NK-92 treated with Interleukin-12 subunit alpha and Interleukin-12 subunit beta, amount 100 ng/mL, for 24 hours (cell line): Measurements from ENCODE around the gene ZBTB21.
"Not testable (repeated sequence)": the region's sequence is repeated elsewhere in the genome, so short reads cannot be mapped to it uniquely, and the experiment has no call there.

Experiments
- DNase-seq: peaks from one replicate; lab custom pipeline; 2025; lab: John Stamatoyannopoulos, UW

The ZBTB21 gene

GRCh38 chr21:41966872-41967621 lies 43.1 kb downstream of the ZBTB21 start:
- no peak for DNase-seq

GRCh38 chr21:41966041-41966833 lies 43.9 kb downstream of the ZBTB21 start:
- DNase-seq, result no peak

- no peak for DNase-seq
Measured at GRCh38 chr21:41965461-41966013, 44.6 kb downstream of the ZBTB21 start.

- DNase-seq, result no peak
Measured at GRCh38 chr21:41965045-41965444, 45.1 kb downstream of the ZBTB21 start.

GRCh38 chr21:41964171-41964570 lies 46.0 kb downstream of the ZBTB21 start:
- DNase-seq, result no peak

GRCh38 chr21:41962425-41962966 lies 47.7 kb downstream of the ZBTB21 start:
- DNase-seq, result no peak

GRCh38 chr21:41961753-41962152 lies 48.4 kb downstream of the ZBTB21 start:
- DNase-seq, result no peak

GRCh38 chr21:41961282-41961701 lies 48.9 kb downstream of the ZBTB21 start:
- no peak for DNase-seq

- no peak for DNase-seq
Measured at GRCh38 chr21:41960386-41960785, 49.8 kb downstream of the ZBTB21 start.

GRCh38 chr21:41959697-41960096 lies 50.5 kb downstream of the ZBTB21 start:
- DNase-seq, result not testable (repeated sequence)

- no peak for DNase-seq
Measured at GRCh38 chr21:41958886-41959563, 51.1 kb downstream of the ZBTB21 start.

- DNase-seq, result no peak
Measured at GRCh38 chr21:41957991-41958766, 52.0 kb downstream of the ZBTB21 start.

- DNase-seq, result no peak
Measured at GRCh38 chr21:41956926-41957729, 53.0 kb downstream of the ZBTB21 start.

- DNase-seq, result no peak
Measured at GRCh38 chr21:41955516-41955915, 54.6 kb downstream of the ZBTB21 start.

GRCh38 chr21:41954654-41955499 lies 55.3 kb downstream of the ZBTB21 start:
- no peak for DNase-seq

- no peak for DNase-seq
Measured at GRCh38 chr21:41953831-41954653, 56.1 kb downstream of the ZBTB21 start, which contains the start of gene C2CD2. C2CD2 (minus strand) TSS chr21:41954018; CDS start chr21:41953648, 370 bp downstream.

- no peak for DNase-seq
Measured at GRCh38 chr21:41953249-41953830, 56.8 kb downstream of the ZBTB21 start.
